IMR-90 (cell line): Measurements from ENCODE around the gene GAL3ST1. TPM values are rescaled to one million over a fixed set of nuclear protein-coding genes. Genes with fewer than 3 reads are reported as not detected.

Source experiments
- ATAC-seq: fragments of 200-7000 bp; cut with Tn5 transposase; 2 replicates; pipeline ENCODE4 v1.9.1; 2020; ENCODE audit warnings: low read depth, mild to moderate bottlenecking, moderate library complexity
- BruUV-seq: library from RNA; stranded (reverse); fragments of 400-500 nt; replicated peaks from 2 replicates; lab custom pipeline; 2021; lab: Mats Ljungman, UMichigan
- CTCF ChIA-PET: fragments of 300-600 bp; formaldehyde crosslinking; extraction: SDS; loops from one replicate; lab custom pipeline; 2021; ENCODE audit warnings: antibody characterized with exemption; lab: Yijun Ruan, JAX
- POLR2A ChIA-PET: fragments of 300-600 bp; sonication (Branson Sonifier 250); formaldehyde crosslinking; loops from one replicate; lab custom pipeline; 2022; ENCODE audit warnings: antibody characterized with exemption; ENCODE audit not compliant: unreplicated experiment; lab: Charles Lee
- DNase-seq: peaks from one replicate; pipeline ENCODE4 v3.0.0; 2013
- H2AFZ ChIP-seq: replicated peaks from 2 replicates; pipeline ENCODE3; 2013; ENCODE audit warnings: low read length, mild to moderate bottlenecking; ENCODE audit not compliant: poor library complexity
- H2AK5ac ChIP-seq: 2 replicates; pipeline ENCODE4 v1.6.1; 2013; ENCODE audit warnings: low read depth, low read length, inconsistent platforms
- H2AK9ac ChIP-seq: replicated peaks from 2 replicates; pipeline ENCODE3; 2013; ENCODE audit warnings: mild to moderate bottlenecking, low read depth, low read length, moderate library complexity; ENCODE audit not compliant: poor library complexity
- H2BK120ac ChIP-seq: 2 replicates; pipeline ENCODE4 v1.6.1; 2013; ENCODE audit warnings: low read depth, low read length, inconsistent platforms
- H2BK15ac ChIP-seq: 3 replicates; pipeline ENCODE4 v1.6.1; 2013; ENCODE audit warnings: low read depth, low read length, inconsistent platforms
- H2BK20ac ChIP-seq: 2 replicates; pipeline ENCODE4 v1.6.1; 2013; ENCODE audit warnings: low read depth, mild to moderate bottlenecking, inconsistent platforms, low read length, moderate library complexity
- H2BK5ac ChIP-seq: 2 replicates; pipeline ENCODE4 v1.6.1; 2013; ENCODE audit warnings: mild to moderate bottlenecking, low read depth, low read length, inconsistent platforms; ENCODE audit not compliant: poor library complexity, severe bottlenecking
- H3K14ac ChIP-seq: replicated peaks from 2 replicates; pipeline ENCODE4 v1.6.1; 2013; ENCODE audit warnings: low read depth, low read length, inconsistent platforms
- H3K18ac ChIP-seq: 2 replicates; pipeline ENCODE4 v1.6.1; 2013; ENCODE audit warnings: low read depth, low read length, control low read depth
- H3K23ac ChIP-seq: 2 replicates; pipeline ENCODE4 v1.6.1; 2013; ENCODE audit warnings: low read depth, low read length, inconsistent platforms
- H3K27ac ChIP-seq: 2 replicates; pipeline ENCODE4 v1.5.1; 2013; ENCODE audit warnings: mild to moderate bottlenecking, control low read depth, low read length; ENCODE audit not compliant: insufficient read depth
- H3K27me3 ChIP-seq: 2 replicates; pipeline ENCODE4 v1.6.1; 2013; ENCODE audit warnings: low read length; ENCODE audit not compliant: control insufficient read depth, insufficient read depth
- H3K36me3 ChIP-seq: 2 replicates; pipeline ENCODE4 v1.6.1; 2013; ENCODE audit warnings: low read length, mixed read lengths; ENCODE audit not compliant: control insufficient read depth, insufficient read depth
- H3K4ac ChIP-seq: 2 replicates; pipeline ENCODE4 v1.6.1; 2013; ENCODE audit warnings: low read depth, low read length, inconsistent platforms
- H3K4me1 ChIP-seq: 2 replicates; pipeline ENCODE4 v1.6.1; 2013; ENCODE audit warnings: low read length, mixed read lengths; ENCODE audit not compliant: control insufficient read depth, insufficient read depth
- H3K4me2 ChIP-seq: 2 replicates; pipeline ENCODE4 v1.6.1; 2013; ENCODE audit warnings: low read depth, mild to moderate bottlenecking, control low read depth, low read length, moderate library complexity
- H3K4me3 ChIP-seq: 2 replicates; pipeline ENCODE4 v1.5.1; 2013; ENCODE audit warnings: low read depth, mild to moderate bottlenecking, control low read depth, low read length, moderate library complexity; ENCODE audit not compliant: insufficient read depth
- H3K56ac ChIP-seq: 2 replicates; pipeline ENCODE4 v1.6.1; 2013; ENCODE audit warnings: low read length, inconsistent platforms; ENCODE audit not compliant: insufficient read depth; ENCODE audit errors: extremely low read depth
- H3K79me1 ChIP-seq, 2 experiments: 2 replicates each; pipeline ENCODE4 v1.6.1; 2013; ENCODE audit warnings: low read length in 2 of 2, inconsistent platforms in 1 of 2, low read depth in 1 of 2
- H3K9ac ChIP-seq: 2 replicates; pipeline ENCODE4 v1.6.1; 2013; ENCODE audit warnings: low read depth, low read length, control low read depth
- H3K9me1 ChIP-seq: 2 replicates; pipeline ENCODE4 v1.6.1; 2013; ENCODE audit warnings: low read length, inconsistent platforms; ENCODE audit not compliant: insufficient read depth
- H3K9me3 ChIP-seq: 2 replicates; pipeline ENCODE4 v1.6.1; 2013; ENCODE audit warnings: low read length; ENCODE audit not compliant: control insufficient read depth, insufficient read depth
- H4K20me1 ChIP-seq: 2 replicates; pipeline ENCODE4 v1.6.1; 2013; ENCODE audit warnings: low read length, inconsistent platforms; ENCODE audit not compliant: insufficient read depth
- H4K5ac ChIP-seq: 2 replicates; pipeline ENCODE4 v1.6.1; 2013; ENCODE audit warnings: mild to moderate bottlenecking, low read depth, low read length, control low read depth
- H4K8ac ChIP-seq, 2 experiments: 2 replicates each; pipeline ENCODE4 v1.6.1; 2013; ENCODE audit warnings: low read depth in 2 of 2, low read length in 2 of 2, control low read depth in 1 of 2, inconsistent platforms in 1 of 2
- H4K91ac ChIP-seq: 2 replicates; pipeline ENCODE4 v1.6.1; 2013; ENCODE audit warnings: low read depth, low read length, inconsistent platforms; ENCODE audit not compliant: insufficient read depth
- CEBPB ChIP-seq: IDR thresholded peaks from 2 replicates; pipeline ENCODE4 v1.6.1; 2012; ENCODE audit warnings: low read depth, low read length, improper control_type of control experiment
- FOS ChIP-seq: fragments of 150-350 bp; IDR thresholded peaks from 2 replicates; pipeline ENCODE4 v1.6.1; 2016; ENCODE audit warnings: low read depth, low read length
- MXI1 ChIP-seq: IDR thresholded peaks from 2 replicates; pipeline ENCODE4 v1.6.1; 2012; ENCODE audit warnings: low read depth, mild to moderate bottlenecking, low read length, moderate library complexity, borderline replicate concordance
- POLR2A ChIP-seq: IDR thresholded peaks from 2 replicates; pipeline ENCODE4 v1.6.1; 2012; ENCODE audit warnings: mild to moderate bottlenecking, low read depth, low read length
- RAD21 ChIP-seq: IDR thresholded peaks from 2 replicates; pipeline ENCODE4 v1.6.1; 2012; ENCODE audit warnings: low read length, improper control_type of control experiment
- RCOR1 ChIP-seq: IDR thresholded peaks from 2 replicates; pipeline ENCODE4 v1.6.1; 2012; ENCODE audit warnings: mild to moderate bottlenecking, low read length, improper control_type of control experiment; ENCODE audit not compliant: insufficient replicate concordance
- RFX5 ChIP-seq: IDR thresholded peaks from 2 replicates; pipeline ENCODE4 v1.8.0; 2012; ENCODE audit warnings: low read depth, mild to moderate bottlenecking, low read length, moderate library complexity
- WGBS, 2 experiments: methylation state at CpG; one replicate each; pipeline versions ENCODE4 v1.1.5 to v1.1.7; 2013; ENCODE audit warnings: missing lambda C conversion rate in 2 of 2; ENCODE audit not compliant: insufficient read length in 1 of 2; ENCODE audit errors: extremely low coverage in 2 of 2; 5-methylcytosine and 5-hydroxymethylcytosine counted together
- dilution Hi-C: fragments of 300-500 bp; cut with HindIII; formaldehyde crosslinking; loops from one replicate; pipeline ENCODE4 v1.14.3; 2018; ENCODE audit warnings: low sequenced_read_pairs; ENCODE audit not compliant: unreplicated experiment
- in situ Hi-C: fragments of 300-500 bp; cut with MboI; formaldehyde crosslinking; loops from 3 replicates; pipeline ENCODE4 v1.14.3; 2019; ENCODE audit warnings: low sequenced_read_pairs, inconsistent platforms, mixed read lengths
- intact Hi-C: fragments of 100-400 bp; cut with micrococcal nuclease; formaldehyde crosslinking; loops from 2 replicates; pipeline ENCODE4 v1.10.0; 2022
- polyA plus RNA-seq, 3 experiments: library from polyadenylated mRNA; depleted of rRNA; stranded (reverse); fragments of >200 nt; gene quantifications; 2 replicates each; pipeline ENCODE4 v1.2.3, GENCODE V29; 2012; ENCODE audit warnings: low replicate concordance in 1 of 3
- total RNA-seq: library from RNA; depleted of rRNA; stranded (reverse); fragments of >200 nt; gene quantifications from 2 replicates; pipeline ENCODE4 v1.2.3, GENCODE V29; 2012
- TF ChIP-seq, protein P1 (sequence below): fragments of 150-350 bp; IDR thresholded peaks from 2 replicates; pipeline ENCODE4 v1.6.1; 2016; ENCODE audit warnings: low read depth, mild to moderate bottlenecking, low read length, moderate library complexity, borderline replicate concordance
- TF ChIP-seq, protein P2 (sequence below): conservative IDR thresholded peaks from 2 replicates; pipeline ENCODE4 v1.5.1; 2012; ENCODE audit warnings: mild to moderate bottlenecking, low read depth, low read length, improper control_type of control experiment

GAL3ST1 gene
- total and polyA plus RNA-seq, 2 of the 4 experiments (the other 2 are of a cell fraction): not detected

GRCh38 chr22:30568137-30568805, 6.2 kb downstream of the GAL3ST1 start:
- dilution Hi-C loops: no loop called here
- no peak overlapping the region for H3K27ac ChIP-seq
- no peak overlapping the region for H3K4me3 ChIP-seq
- no peaks in the 10 kb centered on the region for H3K9me3 ChIP-seq
- H3K18ac ChIP-seq: no peak overlapping the region
- no peaks in the 10 kb centered on the region; the same call in 1 of the 2 replicates for H3K4me1 ChIP-seq
- H3K9ac ChIP-seq: no peak overlapping the region
- H4K5ac ChIP-seq: no peak overlapping the region
- no peaks in the 10 kb centered on the region for H3K79me1 ChIP-seq
- no peak overlapping the region for H2BK20ac ChIP-seq
- no peak overlapping the region for H3K14ac ChIP-seq
- no peak for ATAC-seq
- H4K91ac ChIP-seq: no peak overlapping the region
- intact Hi-C loops: no loop called here
- H2AFZ ChIP-seq: no peak overlapping the region
- in situ Hi-C loops: no loop called here
- no peak overlapping the region for H2AK9ac ChIP-seq
- no peaks in the 10 kb centered on the region for H3K9me1 ChIP-seq
- no TSS peak for BruUV-seq
- H2BK15ac ChIP-seq: no peak overlapping the region
- TF ChIP-seq, protein P1, sequence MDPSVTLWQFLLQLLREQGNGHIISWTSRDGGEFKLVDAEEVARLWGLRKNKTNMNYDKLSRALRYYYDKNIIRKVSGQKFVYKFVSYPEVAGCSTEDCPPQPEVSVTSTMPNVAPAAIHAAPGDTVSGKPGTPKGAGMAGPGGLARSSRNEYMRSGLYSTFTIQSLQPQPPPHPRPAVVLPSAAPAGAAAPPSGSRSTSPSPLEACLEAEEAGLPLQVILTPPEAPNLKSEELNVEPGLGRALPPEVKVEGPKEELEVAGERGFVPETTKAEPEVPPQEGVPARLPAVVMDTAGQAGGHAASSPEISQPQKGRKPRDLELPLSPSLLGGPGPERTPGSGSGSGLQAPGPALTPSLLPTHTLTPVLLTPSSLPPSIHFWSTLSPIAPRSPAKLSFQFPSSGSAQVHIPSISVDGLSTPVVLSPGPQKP: no peak
- TF ChIP-seq RFX5 (no peak), CEBPB (no peak), FOS (no peak), MXI1 (no peak), POLR2A (no peak), RCOR1 (no peak), RAD21 (no peak)
- TF ChIP-seq, protein P2, sequence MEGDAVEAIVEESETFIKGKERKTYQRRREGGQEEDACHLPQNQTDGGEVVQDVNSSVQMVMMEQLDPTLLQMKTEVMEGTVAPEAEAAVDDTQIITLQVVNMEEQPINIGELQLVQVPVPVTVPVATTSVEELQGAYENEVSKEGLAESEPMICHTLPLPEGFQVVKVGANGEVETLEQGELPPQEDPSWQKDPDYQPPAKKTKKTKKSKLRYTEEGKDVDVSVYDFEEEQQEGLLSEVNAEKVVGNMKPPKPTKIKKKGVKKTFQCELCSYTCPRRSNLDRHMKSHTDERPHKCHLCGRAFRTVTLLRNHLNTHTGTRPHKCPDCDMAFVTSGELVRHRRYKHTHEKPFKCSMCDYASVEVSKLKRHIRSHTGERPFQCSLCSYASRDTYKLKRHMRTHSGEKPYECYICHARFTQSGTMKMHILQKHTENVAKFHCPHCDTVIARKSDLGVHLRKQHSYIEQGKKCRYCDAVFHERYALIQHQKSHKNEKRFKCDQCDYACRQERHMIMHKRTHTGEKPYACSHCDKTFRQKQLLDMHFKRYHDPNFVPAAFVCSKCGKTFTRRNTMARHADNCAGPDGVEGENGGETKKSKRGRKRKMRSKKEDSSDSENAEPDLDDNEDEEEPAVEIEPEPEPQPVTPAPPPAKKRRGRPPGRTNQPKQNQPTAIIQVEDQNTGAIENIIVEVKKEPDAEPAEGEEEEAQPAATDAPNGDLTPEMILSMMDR: no peak
- ChIA-PET POLR2A (no interaction called here), CTCF (no interaction called here)
- H2BK5ac ChIP-seq: no peak overlapping the region
- no peaks in the 10 kb centered on the region for H3K36me3 ChIP-seq
- H3K23ac ChIP-seq: no peak overlapping the region
- H3K27me3 ChIP-seq: peaks cover 55% of the 10 kb centered on the region
- H2BK120ac ChIP-seq: no peak overlapping the region
- H4K8ac ChIP-seq: no peak overlapping the region
- WGBS, 2 experiments: 25% methylated on average over 3 of the region's 10 CpGs; no CpG with 5 or more reads in 1 of the 2 experiments
- DNase-seq: no peak
- no peak overlapping the region for H3K56ac ChIP-seq
- H4K20me1 ChIP-seq: no peaks in the 10 kb centered on the region; the same call in 1 of the 2 replicates
- H3K4me2 ChIP-seq: no peak overlapping the region
- no peak overlapping the region for H3K4ac ChIP-seq
- H2AK5ac ChIP-seq: no peak overlapping the region
